ENCODE measurements around the gene LCE2B.

- TF ChIP-seq CTCF (IDR thresholded peaks at IDR 0.05; ENCODE audit: extremely low read depth in 1 of 2, insufficient read depth in 1 of 2, low read depth in 1 of 2, low read length in 2 of 2) (no peak), JUN (IDR thresholded peaks at IDR 0.05; ENCODE audit: borderline replicate concordance, insufficient read depth, insufficient read length, low read depth) (no peak), POLR2A (IDR thresholded peaks at IDR 0.05; ENCODE audit: low read depth, low read length) (no peak), EZH2 (IDR thresholded peaks at IDR 0.05; ENCODE audit: borderline replicate concordance, low read depth, low read length, severe bottlenecking) (no peak), MYC (IDR thresholded peaks at IDR 0.05; ENCODE audit: low read depth, low read length) (no peak), POLR2AphosphoS5 (IDR thresholded peaks at IDR 0.05; ENCODE audit: insufficient read depth, low read depth, low read length) (no peak), MAX (IDR thresholded peaks at IDR 0.05; ENCODE audit: insufficient read depth, insufficient read length) (no peak), GATA2 (IDR thresholded peaks at IDR 0.05; ENCODE audit: insufficient read depth, insufficient read length, low read depth, low read length) (no peak)
Observed at GRCh38 chr1:152681616-152682015, 4.3 kb upstream of the LCE2B start.

Data from endothelial cell of umbilical vein (primary cell).